Osteocyte (in vitro differentiated cells): ENCODE data around the gene CCDC134. TPM values are rescaled to one million over a fixed set of nuclear protein-coding genes. Genes with fewer than 3 reads are reported as not detected.

Experiments used
- DNase-seq: peaks from one replicate; pipeline ENCODE4 v3.0.0; 2021; ENCODE audit warnings: mixed read lengths; ENCODE audit not compliant: unreplicated experiment; ENCODE audit errors: extremely low spot score
- H3K27ac Mint-ChIP-seq: one replicate; pipeline ENCODE4 v1.8.0; 2021; ENCODE audit warnings: mild to moderate bottlenecking, mixed read lengths; ENCODE audit not compliant: unreplicated experiment
- H3K27me3 Mint-ChIP-seq: one replicate; pipeline ENCODE4 v1.8.0; 2021; ENCODE audit warnings: mixed read lengths; ENCODE audit not compliant: unreplicated experiment
- H3K36me3 Mint-ChIP-seq: one replicate; pipeline ENCODE4 v1.8.0; 2021; ENCODE audit warnings: mixed read lengths; ENCODE audit not compliant: unreplicated experiment
- H3K4me1 Mint-ChIP-seq: one replicate; pipeline ENCODE4 v1.8.0; 2021; ENCODE audit warnings: mixed read lengths; ENCODE audit not compliant: unreplicated experiment
- H3K4me3 Mint-ChIP-seq: one replicate; pipeline ENCODE4 v1.8.0; 2021; ENCODE audit warnings: mild to moderate bottlenecking, moderate library complexity, mixed read lengths; ENCODE audit not compliant: unreplicated experiment
- H3K9me3 Mint-ChIP-seq: one replicate; pipeline ENCODE4 v1.8.0; 2021; ENCODE audit warnings: mixed read lengths; ENCODE audit not compliant: unreplicated experiment
- CTCF ChIP-seq: fragments of 200-600 bp; sonication (generic); IDR thresholded peaks from 2 replicates; pipeline ENCODE4 v1.5.0; 2021; ENCODE audit warnings: antibody characterized with exemption, mild to moderate bottlenecking, moderate library complexity
- total RNA-seq: library from RNA; stranded (reverse); gene quantifications from 2 replicates; pipeline ENCODE4 v1.2.1, GENCODE V29; 2021

Gene CCDC134
- total RNA-seq, 1 donor from 2014 or later: 7.8 TPM

- TF ChIP-seq CTCF: no peak
- no peak overlapping the region for H3K4me3 Mint-ChIP-seq
- H3K27ac Mint-ChIP-seq: no peak overlapping the region
- H3K36me3 Mint-ChIP-seq: no peaks in the 10 kb centered on the region
- H3K9me3 Mint-ChIP-seq: no peaks in the 10 kb centered on the region
- DNase-seq: no peak
- H3K4me1 Mint-ChIP-seq: no peaks in the 10 kb centered on the region
- H3K27me3 Mint-ChIP-seq: peaks cover 10% of the 10 kb centered on the region
Observed at GRCh38 chr22:41758231-41758630, 42.2 kb upstream of the CCDC134 start.

GRCh38 chr22:41762980-41763779, 37.3 kb upstream of the CCDC134 start:
- H3K4me1 Mint-ChIP-seq: no peaks in the 10 kb centered on the region
- no peak for DNase-seq
- TF ChIP-seq CTCF: peak; percentile 38
- H3K27ac Mint-ChIP-seq: no peak overlapping the region
- H3K9me3 Mint-ChIP-seq: no peaks in the 10 kb centered on the region
- no peaks in the 10 kb centered on the region for H3K36me3 Mint-ChIP-seq
- H3K4me3 Mint-ChIP-seq: no peak overlapping the region
- peaks cover 9% of the 10 kb centered on the region for H3K27me3 Mint-ChIP-seq

GRCh38 chr22:41766476-41766875, 34.0 kb upstream of the CCDC134 start:
- H3K27me3 Mint-ChIP-seq: peaks cover 9% of the 10 kb centered on the region
- H3K9me3 Mint-ChIP-seq: no peaks in the 10 kb centered on the region
- no peaks in the 10 kb centered on the region for H3K36me3 Mint-ChIP-seq
- H3K27ac Mint-ChIP-seq: no peak overlapping the region
- TF ChIP-seq CTCF: no peak
- no peaks in the 10 kb centered on the region for H3K4me1 Mint-ChIP-seq
- no peak overlapping the region for H3K4me3 Mint-ChIP-seq
- DNase-seq: no peak

GRCh38 chr22:41768430-41768829, 32.0 kb upstream of the CCDC134 start:
- H3K9me3 Mint-ChIP-seq: no peaks in the 10 kb centered on the region
- no peak overlapping the region for H3K27ac Mint-ChIP-seq
- no peak overlapping the region for H3K4me3 Mint-ChIP-seq

More at GRCh38 chr22:41768430-41768829, 32.0 kb upstream of the CCDC134 start:
- no peak for TF ChIP-seq CTCF
- DNase-seq: no peak
- Mint-ChIP-seq H3K4me1 (no peaks in the 10 kb centered on the region), H3K36me3 (no peaks in the 10 kb centered on the region), H3K27me3 (peaks cover 6% of the 10 kb centered on the region)
